GM19193 (cell line): Measurements from ENCODE around the gene GALK1.

Experiments used
- POLR2A ChIP-seq: IDR thresholded peaks from 4 replicates; pipeline ENCODE4 v1.6.1; 2011; ENCODE audit not compliant: insufficient read depth, insufficient read length; ENCODE audit errors: extremely low read depth

Gene GALK1

DNA sequence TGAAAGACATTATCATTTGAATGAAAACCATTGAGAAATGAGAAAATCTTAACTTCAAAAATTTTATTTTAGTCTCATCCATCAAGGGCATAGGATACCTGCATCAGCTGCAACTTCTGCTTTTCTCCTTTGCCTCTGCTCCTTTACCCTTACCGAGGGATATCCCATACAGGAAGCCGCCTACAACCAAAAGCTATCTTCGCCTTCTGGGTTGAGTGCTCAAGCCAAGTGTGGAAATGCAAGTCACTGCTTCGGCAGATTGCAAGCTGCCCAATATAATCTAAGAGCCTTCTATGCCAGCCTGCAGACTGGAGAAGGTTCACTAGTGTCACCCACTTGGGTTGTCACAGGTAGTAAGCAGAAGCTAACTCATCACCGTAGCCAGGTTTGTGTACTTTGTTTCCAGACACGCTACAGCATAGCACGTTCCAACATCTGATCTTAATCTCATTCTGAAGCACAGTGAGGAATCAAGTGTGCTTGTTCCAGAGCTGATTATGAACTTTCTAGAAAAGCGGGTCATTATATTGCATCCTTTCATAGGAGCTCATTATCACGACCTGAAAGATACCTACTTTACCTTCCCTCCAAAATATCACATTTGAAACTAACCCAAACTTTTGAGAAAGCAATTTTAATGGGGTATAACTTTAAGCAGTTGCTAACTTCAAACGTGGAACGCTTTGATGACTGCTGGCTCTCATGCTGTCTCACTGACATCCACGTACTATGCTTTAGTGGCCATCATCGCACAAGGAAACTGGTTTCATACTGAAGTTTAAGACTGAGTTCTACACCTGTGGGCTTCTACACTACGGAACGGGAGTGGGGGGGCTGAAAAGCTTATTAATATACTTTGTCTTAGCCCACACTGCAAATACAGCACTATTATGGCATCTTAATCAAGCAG is 11.6 kb upstream of the GALK1 start:
- no peak for TF ChIP-seq POLR2A

GRCh38 chr17:75774991-75775668 is 10.1 kb upstream of the GALK1 start:
- TF ChIP-seq POLR2A = no peak

GRCh38 chr17:75774471-75774990 is 9.5 kb upstream of the GALK1 start:
- TF ChIP-seq POLR2A = no peak

- no peak for TF ChIP-seq POLR2A
Observed at GRCh38 chr17:75773808-75774470, 8.9 kb upstream of the GALK1 start.

GRCh38 chr17:75773121-75773807 is 8.3 kb upstream of the GALK1 start:
- TF ChIP-seq POLR2A = no peak

- no peak for TF ChIP-seq POLR2A
Observed at GRCh38 chr17:75771334-75772281, 6.6 kb upstream of the GALK1 start.

DNA sequence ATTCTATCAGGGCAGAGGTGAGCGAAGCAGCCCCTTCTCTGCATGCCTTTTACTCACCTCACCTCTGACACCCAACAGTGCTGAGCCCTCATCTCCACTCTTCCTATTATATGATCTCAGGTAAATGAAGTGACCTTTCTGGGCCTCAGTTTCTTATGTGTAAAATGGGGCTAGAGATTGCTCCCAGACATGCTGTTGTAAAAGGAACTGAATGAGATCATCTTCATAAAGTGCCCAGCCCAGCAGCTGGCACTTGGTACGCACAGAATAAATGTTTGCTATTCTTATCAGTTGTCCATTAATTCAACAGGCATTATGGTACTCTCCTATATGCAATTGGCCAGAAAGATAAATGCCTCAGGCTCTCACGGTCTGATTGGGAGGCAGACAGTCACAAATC is 4.5 kb upstream of the GALK1 start:
- TF ChIP-seq POLR2A = no peak

DNA sequence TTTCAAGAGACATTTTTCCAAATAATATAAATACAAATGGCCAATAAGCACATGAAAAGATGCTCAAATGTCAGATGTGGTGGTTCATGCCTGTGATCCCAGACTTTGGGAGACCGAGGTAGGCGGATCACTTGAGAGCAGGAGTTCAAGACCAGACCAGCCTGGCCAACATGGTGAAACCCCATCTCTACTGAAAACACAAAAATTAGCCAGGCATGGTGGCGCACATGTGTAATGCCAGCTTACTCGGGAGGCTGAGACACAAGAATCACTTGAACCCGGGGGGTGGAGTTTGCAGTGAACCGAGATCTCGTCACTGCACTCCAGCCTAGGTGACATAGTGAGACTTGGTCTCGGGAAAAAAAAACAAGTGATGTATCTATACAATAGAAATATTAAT is 2.9 kb upstream of the GALK1 start:
- TF ChIP-seq POLR2A = no peak

- TF ChIP-seq POLR2A = no peak
Observed at GRCh38 chr17:75765981-75766380, 989 bp upstream of the GALK1 start.

DNA sequence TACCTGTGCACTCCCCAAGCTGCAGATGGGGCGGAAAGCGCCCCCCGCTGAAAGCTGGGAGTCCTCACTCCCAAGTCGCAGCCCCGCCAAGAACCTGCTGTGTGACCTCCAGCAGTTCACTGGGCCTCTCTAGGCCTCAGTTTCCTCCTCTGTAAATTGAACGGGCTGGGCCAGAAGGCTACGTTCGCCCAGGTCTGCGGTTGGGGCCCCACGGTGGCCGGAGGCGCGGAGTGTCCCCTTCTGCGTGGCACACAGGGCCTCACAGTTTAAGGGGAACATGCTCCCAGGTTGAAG is 628 bp downstream of the GALK1 start:
- TF ChIP-seq POLR2A = no peak

- no peak for TF ChIP-seq POLR2A
Observed at GRCh38 chr17:75763613-75764416, 1.2 kb downstream of the GALK1 start.

- no peak for TF ChIP-seq POLR2A
Observed at GRCh38 chr17:75763269-75763607, 1.8 kb downstream of the GALK1 start.
